H1 (cell line): Measurements from ENCODE around the gene ZSCAN20. TPM values are rescaled to one million over a fixed set of nuclear protein-coding genes. Genes with fewer than 3 reads are reported as not detected.

Experiments used
- CTCF ChIA-PET: fragments of 300-600 bp; sonication (Branson Sonifier 250); formaldehyde crosslinking; loops from one replicate; lab custom pipeline; 2021; ENCODE audit not compliant: partially characterized antibody; lab: Charles Lee
- POLR2A ChIA-PET: fragments of 300-600 bp; sonication (Branson Sonifier 250); formaldehyde crosslinking; loops from one replicate; lab custom pipeline; 2021; ENCODE audit warnings: inconsistent platforms; ENCODE audit not compliant: partially characterized antibody; lab: Charles Lee
- DNase-seq, 2 experiments: peaks; one replicate each; pipeline versions ENCODE4 v3.0.0 to v3.0.0-alpha.2; 2010 to 2022; ENCODE audit warnings: low spot score in 2 of 2, low read depth in 1 of 2, mixed read lengths in 1 of 2
- FAIRE-seq: peaks from 2 replicates; lab custom pipeline; 2011; peaks lifted over from hg19 to GRCh38; lab: Jason Lieb, UNC
- H2AFZ ChIP-seq: 2 replicates; pipeline ENCODE4 v1.8.1; 2012; ENCODE audit warnings: low read length, inconsistent platforms
- H2AK5ac ChIP-seq: 2 replicates; pipeline ENCODE4 v1.6.1; 2013; ENCODE audit warnings: low read depth, low read length
- H2BK120ac ChIP-seq: replicated peaks from 2 replicates; pipeline ENCODE3; 2013; ENCODE audit warnings: low read depth, low read length, inconsistent platforms
- H2BK12ac ChIP-seq: 2 replicates; pipeline ENCODE4 v1.6.1; 2013; ENCODE audit warnings: low read depth, low read length
- H2BK15ac ChIP-seq: 2 replicates; pipeline ENCODE4 v1.6.1; 2013; ENCODE audit warnings: low read length
- H2BK20ac ChIP-seq: 2 replicates; pipeline ENCODE4 v1.6.1; 2013; ENCODE audit warnings: low read length
- H2BK5ac ChIP-seq: 2 replicates; pipeline ENCODE4 v1.6.1; 2013; ENCODE audit warnings: low read depth, low read length
- H3K14ac ChIP-seq: 2 replicates; pipeline ENCODE4 v1.6.1; 2013; ENCODE audit warnings: inconsistent platforms; ENCODE audit not compliant: insufficient read length
- H3K18ac ChIP-seq: 2 replicates; pipeline ENCODE4 v1.6.1; 2013; ENCODE audit warnings: low read length; ENCODE audit errors: extremely low read depth
- H3K23ac ChIP-seq: 2 replicates; pipeline ENCODE4 v1.6.1; 2013; ENCODE audit warnings: inconsistent platforms; ENCODE audit not compliant: insufficient read length
- H3K23me2 ChIP-seq: 2 replicates; pipeline ENCODE4 v1.6.1; 2013; ENCODE audit warnings: low read depth, low read length
- H3K27ac ChIP-seq: 2 replicates; pipeline ENCODE4 v1.6.1; 2011; ENCODE audit warnings: low read depth, low read length, inconsistent platforms
- H3K27me3 ChIP-seq, 4 experiments: replicated peaks in 1 of 4; 1 replicate in 1 of 4; 2 replicates in 3 of 4; pipeline versions ENCODE4 v1.6.1 to v1.8.1; 2011 to 2013; ENCODE audit warnings: low read length in 3 of 4, mild to moderate bottlenecking in 3 of 4, inconsistent platforms in 2 of 4, mixed read lengths in 2 of 4, moderate library complexity in 1 of 4; ENCODE audit not compliant: control insufficient read depth in 3 of 4, insufficient read depth in 3 of 4; ENCODE audit errors: extremely low read depth in 1 of 4
- H3K36me3 ChIP-seq, 4 experiments: 2 replicates each; pipeline versions ENCODE4 v1.6.1 to v1.8.1; 2011 to 2013; ENCODE audit warnings: mild to moderate bottlenecking in 4 of 4, low read length in 3 of 4, moderate library complexity in 2 of 4, control low read depth in 1 of 4, inconsistent platforms in 1 of 4; ENCODE audit not compliant: insufficient read depth in 4 of 4, control insufficient read depth in 2 of 4
- H3K4ac ChIP-seq: replicated peaks from 2 replicates; pipeline ENCODE3; 2013; ENCODE audit warnings: low read length, low read depth, mixed read lengths, inconsistent platforms; ENCODE audit not compliant: insufficient read length
- H3K4me1 ChIP-seq, 4 experiments: replicated peaks in 1 of 4; 1 replicate in 1 of 4; 2 replicates in 3 of 4; pipeline versions ENCODE4 v1.6.1 to v1.8.1; 2011 to 2013; ENCODE audit warnings: low read length in 3 of 4, inconsistent platforms in 2 of 4, mixed read lengths in 1 of 4; ENCODE audit not compliant: insufficient read depth in 4 of 4, control insufficient read depth in 3 of 4
- H3K4me2 ChIP-seq, 2 experiments: 2 replicates each; pipeline versions ENCODE4 v1.6.1 to v1.8.1; 2011 to 2013; ENCODE audit warnings: low read depth in 2 of 2, low read length in 2 of 2, control low read depth in 1 of 2, inconsistent platforms in 1 of 2, mild to moderate bottlenecking in 1 of 2; ENCODE audit not compliant: insufficient read depth in 1 of 2
- H3K4me3 ChIP-seq, 4 experiments: fragments of 200-600, 300-600 bp in 1 of 4; sonication (generic), shearing (Covaris generic), sonication (Bioruptor Twin) in 1 of 4; 2 replicates each; pipeline versions ENCODE4 v1.5.1 to v1.8.1; 2011 to 2016; ENCODE audit warnings: low read length in 4 of 4, low read depth in 3 of 4, control low read depth in 2 of 4, inconsistent platforms in 2 of 4, mild to moderate bottlenecking in 2 of 4, mixed read lengths in 1 of 4, moderate library complexity in 1 of 4; ENCODE audit not compliant: insufficient read depth in 2 of 4; ENCODE audit errors: extremely low read depth in 1 of 4
- H3K56ac ChIP-seq: replicated peaks from 2 replicates; pipeline ENCODE3; 2013; ENCODE audit warnings: low read depth, mild to moderate bottlenecking, mixed read lengths, low read length, inconsistent platforms; ENCODE audit not compliant: insufficient read length
- H3K79me1 ChIP-seq: 2 replicates; pipeline ENCODE4 v1.6.1; 2013; ENCODE audit warnings: low read depth, low read length, control low read depth
- H3K79me2 ChIP-seq, 2 experiments: 2 replicates each; pipeline versions ENCODE4 v1.6.1 to v1.8.1; 2012 to 2013; ENCODE audit warnings: low read length in 2 of 2, mild to moderate bottlenecking in 2 of 2, inconsistent platforms in 1 of 2; ENCODE audit not compliant: insufficient read depth in 2 of 2, control insufficient read depth in 1 of 2
- H3K9ac ChIP-seq, 4 experiments: replicated peaks in 1 of 4; 1 replicate in 1 of 4; 2 replicates in 3 of 4; pipeline versions ENCODE4 v1.6.1 to v1.8.1; 2011 to 2013; ENCODE audit warnings: low read depth in 3 of 4, low read length in 3 of 4, control low read depth in 2 of 4, mild to moderate bottlenecking in 2 of 4, moderate library complexity in 2 of 4, inconsistent platforms in 1 of 4; ENCODE audit errors: extremely low read depth in 1 of 4
- H3K9me3 ChIP-seq, 2 experiments: 2 replicates each; pipeline versions ENCODE4 v1.6.1 to v1.8.1; 2012 to 2013; ENCODE audit warnings: mild to moderate bottlenecking in 2 of 2, moderate library complexity in 2 of 2, control low read depth in 1 of 2, inconsistent platforms in 1 of 2, low read depth in 1 of 2, low read length in 1 of 2, mixed read lengths in 1 of 2; ENCODE audit not compliant: insufficient read depth in 2 of 2
- H4K20me1 ChIP-seq, 2 experiments: replicated peaks in 1 of 2; 2 replicates each; pipeline versions ENCODE3 to v1.8.1; 2011 to 2013; ENCODE audit warnings: inconsistent platforms in 2 of 2, low read length in 2 of 2, mild to moderate bottlenecking in 1 of 2; ENCODE audit not compliant: insufficient read depth in 2 of 2, control insufficient read depth in 1 of 2
- H4K5ac ChIP-seq: 2 replicates; pipeline ENCODE4 v1.6.1; 2013; ENCODE audit warnings: low read length, low read depth, mixed read lengths, inconsistent platforms; ENCODE audit not compliant: insufficient read length
- H4K8ac ChIP-seq: 2 replicates; pipeline ENCODE4 v1.8.0; 2013; ENCODE audit warnings: mild to moderate bottlenecking, moderate library complexity, low read length, inconsistent platforms; ENCODE audit not compliant: insufficient read depth; ENCODE audit errors: extremely low read depth
- H4K91ac ChIP-seq: replicated peaks from 2 replicates; pipeline ENCODE3; 2013; ENCODE audit warnings: low read length, mixed read lengths, inconsistent platforms; ENCODE audit not compliant: insufficient read length
- CHD1 ChIP-seq: IDR thresholded peaks from 2 replicates; pipeline ENCODE4 v1.6.1; 2012; ENCODE audit warnings: low read depth, low read length, improper control_type of control experiment
- E2F6 ChIP-seq: IDR thresholded peaks from 2 replicates; pipeline ENCODE4 v1.6.1; 2012; ENCODE audit warnings: inconsistent platforms
- EP300 ChIP-seq, 2 experiments: IDR thresholded peaks; 1 replicate in 1 of 2; 2 replicates in 1 of 2; pipeline ENCODE4 v1.6.1; 2011 to 2012; ENCODE audit warnings: low read depth in 2 of 2, low read length in 2 of 2, mild to moderate bottlenecking in 2 of 2, borderline replicate concordance in 1 of 2, inconsistent platforms in 1 of 2, moderate library complexity in 1 of 2
- WGBS, 2 experiments: shearing (Covaris generic) in 1 of 2; methylation state at CpG; one replicate each; pipeline versions ENCODE4 v1.1.6 to v1.1.7; 2013 to 2015; ENCODE audit warnings: low lambda C conversion rate in 2 of 2, mixed read lengths in 2 of 2, inconsistent platforms in 1 of 2, low coverage in 1 of 2, missing lambda C conversion rate in 1 of 2; ENCODE audit not compliant: insufficient replicate concordance in 2 of 2, insufficient coverage in 1 of 2, insufficient read length in 1 of 2; ENCODE audit errors: extremely low coverage in 1 of 2, missing lambda C conversion rate in 1 of 2; 5-methylcytosine and 5-hydroxymethylcytosine counted together
- polyA plus RNA-seq, 7 experiments: library from polyadenylated mRNA; depleted of rRNA in 3 of 7; stranded (reverse) in 5 of 7; unstranded in 2 of 7; fragments of >200 nt in 5 of 7; fragments of 200-250 nt in 2 of 7; gene quantifications; 1 replicate in 5 of 7; 2 replicates in 1 of 7; 4 replicates in 1 of 7; pipeline versions ENCODE4 v1.2.1 to v1.2.3, GENCODE V29; 2011 to 2013; ENCODE audit warnings: missing spikeins in 2 of 7, mixed read lengths in 2 of 7
- total RNA-seq: library from RNA; stranded (reverse); fragmentation: NEBNext Ultra II Directional; extraction: Animal tissue kit (Norgen Biotek cat#: 25700); gene quantifications from 2 replicates; pipeline ENCODE4 v1.2.1, GENCODE V29; 2021

The ZSCAN20 gene
- total and polyA plus RNA-seq, 2 of the 8 experiments (the other 6 are each of a cell fraction or from before 2014, with no cell fraction given) = 0.70 to 3.4 TPM

DNA sequence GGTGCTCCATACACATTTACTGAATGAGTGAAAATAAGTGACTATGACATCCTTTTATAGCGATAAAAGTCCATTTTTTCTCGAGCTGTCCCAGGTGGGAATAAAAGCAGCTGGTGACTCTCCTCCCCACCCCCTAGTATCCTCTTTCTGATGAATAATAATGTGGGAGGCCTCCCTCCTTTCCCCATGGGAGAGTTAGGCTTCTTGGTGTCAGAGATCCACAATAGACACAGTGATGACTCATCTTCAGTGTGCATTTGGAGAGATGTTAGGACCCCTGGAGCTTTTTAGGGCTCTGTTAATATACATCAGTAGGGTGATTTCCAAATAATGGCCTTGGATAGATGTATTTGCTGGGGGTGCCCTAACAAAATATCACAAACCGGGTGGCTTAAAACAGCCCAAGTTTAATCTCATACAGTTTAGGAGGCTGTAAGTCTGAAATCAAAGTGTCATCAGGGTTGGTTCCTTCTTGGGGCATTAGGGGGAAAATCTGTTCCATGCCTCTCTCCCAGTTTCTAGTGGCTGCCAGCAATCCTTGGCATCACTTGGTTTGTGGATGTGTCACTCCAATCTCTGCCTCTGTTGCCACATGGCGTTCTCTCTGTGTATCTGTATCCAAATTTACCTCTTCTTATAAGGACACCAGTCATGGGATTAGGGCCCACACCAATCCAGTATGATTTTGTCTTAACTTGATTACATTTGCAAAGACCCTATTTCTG, 37.2 kb upstream of the ZSCAN20 start:
- ChIA-PET POLR2A (no interaction called here), CTCF (interaction anchor here (1.1 kb wide), 1 partner anchor 139 kb away, joined by 4 read pairs; no protein-coding TSS in a partner anchor)
- no peak overlapping the region for H3K9ac ChIP-seq
- no peaks in the 10 kb centered on the region for H3K9me3 ChIP-seq
- no peaks in the 10 kb centered on the region for H3K36me3 ChIP-seq
- no peak overlapping the region for H3K23ac ChIP-seq
- no peak overlapping the region for H2AK5ac ChIP-seq
- no peak overlapping the region for H2AFZ ChIP-seq
- no peak overlapping the region for H2BK20ac ChIP-seq
- no peak overlapping the region for H4K8ac ChIP-seq
- H3K4me2 ChIP-seq = no peak overlapping the region
- H4K20me1 ChIP-seq = no peaks in the 10 kb centered on the region
- no peak overlapping the region for H3K56ac ChIP-seq
- H3K4ac ChIP-seq = no peak overlapping the region
- no peak overlapping the region for H2BK5ac ChIP-seq
- DNase-seq = no peak
- H3K79me2 ChIP-seq = no peaks in the 10 kb centered on the region
- H3K4me3 ChIP-seq = no peak overlapping the region
- H3K4me1 ChIP-seq = peaks cover 0 to 9% (median 4%) of the 10 kb centered on the region in 4 experiments; a peak in 3 of 7 replicates
- no peak overlapping the region for H2BK15ac ChIP-seq
- no peak overlapping the region for H4K91ac ChIP-seq
- H2BK12ac ChIP-seq = no peak overlapping the region
- no peak overlapping the region for H2BK120ac ChIP-seq
- peaks cover 0 to 9% (median 3%) of the 10 kb centered on the region in 4 experiments; a peak in 4 of 7 replicates for H3K27me3 ChIP-seq
- no peak for FAIRE-seq
- WGBS, 2 experiments = 76% methylated on average over 4 of the region's 4 CpGs; no CpG with 5 or more reads in 1 of the 2 experiments
- H3K79me1 ChIP-seq = no peaks in the 10 kb centered on the region
- H3K18ac ChIP-seq = no peak overlapping the region
- H4K5ac ChIP-seq = no peak overlapping the region
- peaks cover 2% of the 10 kb centered on the region; the same call in 1 of the 2 replicates for H3K23me2 ChIP-seq
- no peak overlapping the region for H3K14ac ChIP-seq
- no peak overlapping the region for H3K27ac ChIP-seq
- TF ChIP-seq E2F6 (no peak), CHD1 (no peak), EP300 (IDR thresholded peaks at IDR 0.05; ENCODE audit: borderline replicate concordance in 1 of 2, low read depth in 2 of 2, low read length in 2 of 2) (no peak)
